Fibroblast of upper back skin (primary cell): ENCODE results near the gene CCDC149.

Experiments used
- DNase-seq: peaks from one replicate; pipeline ENCODE4 v3.0.0-alpha.2; 2013

CCDC149 gene

DNA sequence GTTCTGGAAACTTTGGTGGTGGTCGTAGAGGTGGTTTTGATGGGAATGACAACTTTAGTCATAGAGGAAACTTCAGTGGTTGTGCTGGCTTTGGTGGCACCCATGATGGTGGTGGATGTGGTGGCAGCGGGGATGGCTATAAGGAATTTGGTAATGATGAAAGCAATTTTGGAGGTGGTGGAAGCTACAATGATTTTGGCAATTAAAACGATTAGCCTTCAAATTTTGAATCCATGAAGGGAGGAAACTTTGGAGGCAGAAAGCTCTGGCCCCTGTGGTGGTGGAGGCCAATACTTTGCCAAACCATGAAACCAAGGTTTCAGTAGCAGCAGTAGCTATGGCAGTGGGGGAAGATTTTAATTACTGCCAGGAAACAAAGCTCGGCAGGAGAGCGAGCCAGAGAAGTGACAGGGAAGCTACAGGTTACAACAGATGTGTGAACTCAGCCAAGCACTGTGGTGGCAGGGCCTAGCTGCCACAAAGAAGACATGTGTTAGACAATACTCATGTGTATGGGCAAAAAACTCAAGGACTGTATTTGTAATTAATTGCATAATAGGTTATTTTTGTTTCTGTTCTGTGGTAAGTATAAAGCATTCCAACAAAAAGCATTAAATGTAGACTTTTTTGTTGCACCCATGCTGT lies 140.7 kb downstream of the CCDC149 start:
- DNase-seq = no peak

DNA sequence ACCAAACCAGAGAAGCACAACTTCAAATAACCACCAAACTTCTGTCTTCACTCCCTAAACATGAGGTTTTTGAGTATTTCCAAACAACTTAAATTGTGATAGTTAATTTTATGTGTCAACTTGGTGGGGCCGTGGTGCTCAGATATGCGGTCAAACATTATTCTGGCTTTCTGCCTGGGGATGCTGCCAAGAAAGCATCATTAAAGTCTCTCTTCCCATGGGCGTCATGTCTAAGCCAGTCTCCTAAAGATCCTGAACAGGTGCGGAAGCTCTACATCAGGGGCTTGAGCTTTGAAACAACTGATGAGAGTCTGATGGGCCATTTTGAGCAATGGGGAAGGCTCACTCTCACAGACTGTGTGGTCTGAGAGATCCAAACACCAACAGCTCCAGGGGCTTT lies 141.6 kb downstream of the CCDC149 start:
- peak; percentile 48 for DNase-seq

DNA sequence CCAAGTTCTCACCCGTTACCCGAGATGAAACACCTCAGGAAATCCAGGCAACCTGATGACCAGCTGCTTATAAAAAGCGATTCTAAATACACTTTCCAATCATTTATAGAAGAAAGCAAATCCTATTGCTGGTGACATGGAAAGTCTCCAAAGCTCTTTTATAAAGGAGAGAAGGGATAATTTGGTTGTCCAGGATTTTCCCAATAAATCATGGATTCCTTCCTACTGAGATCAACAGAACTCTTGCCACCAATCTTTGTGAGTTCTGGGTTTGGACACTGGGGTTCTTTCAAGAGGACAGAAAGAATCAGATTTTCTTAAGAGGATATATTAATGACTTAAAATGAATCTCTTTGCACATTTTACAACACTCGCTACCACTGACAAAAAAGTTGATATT lies 142.2 kb downstream of the CCDC149 start:
- DNase-seq = no peak

DNA sequence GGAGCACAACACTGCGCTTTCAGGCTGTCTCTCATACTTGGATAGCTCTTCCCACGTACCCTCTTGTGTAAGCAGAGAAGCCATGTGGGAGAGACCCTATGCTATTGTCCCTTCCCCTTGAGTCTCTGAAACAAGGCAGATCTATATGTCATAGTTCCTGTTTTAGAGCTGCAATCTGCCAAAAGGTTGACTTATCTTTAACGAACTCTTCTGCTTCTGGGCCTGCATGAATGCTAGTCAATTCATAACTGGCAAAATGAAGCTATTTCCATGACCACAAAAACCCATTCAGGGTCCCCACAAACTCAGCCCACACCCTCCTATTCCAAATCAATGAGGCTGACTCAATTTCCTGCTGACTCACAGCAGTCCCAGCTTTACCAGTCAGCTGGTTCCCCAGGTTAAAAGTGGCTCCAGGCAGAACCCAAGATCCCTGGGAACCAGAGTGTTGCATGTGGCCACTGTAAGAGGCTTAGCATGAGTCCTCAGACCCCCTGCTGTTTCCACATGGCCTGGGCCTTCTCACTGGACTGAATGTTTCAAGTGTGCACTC lies 142.7 kb downstream of the CCDC149 start:
- peak; percentile 97 for DNase-seq

DNA sequence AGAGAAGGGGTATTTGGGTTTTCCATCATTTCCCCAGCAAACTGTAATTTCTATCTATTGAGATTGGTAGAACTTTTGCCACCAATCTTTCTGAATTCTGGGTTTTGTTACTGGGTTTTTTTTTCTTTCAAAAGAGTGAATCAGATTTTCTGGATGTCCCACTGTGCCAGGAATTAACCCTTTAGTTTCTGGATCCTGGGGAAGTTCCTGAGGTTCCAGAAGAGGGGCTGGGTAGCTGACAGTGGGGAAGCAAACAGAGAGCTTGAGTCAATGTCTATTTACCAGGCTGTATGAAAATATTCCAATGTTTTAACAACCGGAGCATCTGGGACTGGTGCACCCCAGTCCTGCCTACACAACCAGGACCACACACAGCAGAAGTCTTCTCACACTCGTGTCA lies 143.3 kb downstream of the CCDC149 start:
- no peak for DNase-seq

DNA sequence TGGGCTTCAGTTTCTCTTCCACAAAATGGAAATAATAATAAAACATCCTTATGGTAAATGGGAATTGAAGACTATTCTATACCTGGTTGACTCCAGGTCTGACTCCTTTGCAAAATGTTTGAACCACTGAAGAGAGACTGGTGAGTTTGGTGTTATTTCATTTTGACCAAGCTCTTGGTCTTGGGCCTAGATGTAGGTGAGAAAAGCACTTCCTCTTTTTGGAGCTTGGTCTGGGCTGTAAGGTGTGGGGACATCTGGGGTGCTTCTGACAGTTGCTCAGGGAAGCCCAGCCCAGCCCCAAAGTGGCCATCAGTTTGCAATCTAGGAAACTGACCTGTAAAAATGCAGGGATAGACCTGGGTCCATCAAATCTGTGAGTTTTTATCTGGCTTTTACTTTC lies 144.2 kb downstream of the CCDC149 start:
- DNase-seq = no peak

DNA sequence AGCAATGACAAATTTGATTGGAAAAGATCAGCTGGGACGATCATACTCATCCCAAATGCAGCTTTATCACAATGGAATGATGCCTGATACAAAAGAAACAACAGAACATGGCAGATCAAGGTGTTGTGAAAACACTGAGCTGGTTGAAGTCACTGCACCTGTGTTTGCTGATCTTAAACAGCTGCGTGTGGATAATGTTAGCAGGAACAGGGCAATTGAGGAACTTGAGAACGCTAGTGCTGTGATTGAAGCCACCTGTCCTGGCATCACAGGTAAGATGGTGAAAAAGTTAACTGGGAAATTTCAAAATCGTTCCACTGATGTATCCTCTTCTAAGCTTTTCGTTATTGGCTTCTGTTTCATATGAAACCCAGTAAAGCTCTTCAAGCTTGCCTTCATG lies 144.8 kb downstream of the CCDC149 start:
- no peak for DNase-seq

DNA sequence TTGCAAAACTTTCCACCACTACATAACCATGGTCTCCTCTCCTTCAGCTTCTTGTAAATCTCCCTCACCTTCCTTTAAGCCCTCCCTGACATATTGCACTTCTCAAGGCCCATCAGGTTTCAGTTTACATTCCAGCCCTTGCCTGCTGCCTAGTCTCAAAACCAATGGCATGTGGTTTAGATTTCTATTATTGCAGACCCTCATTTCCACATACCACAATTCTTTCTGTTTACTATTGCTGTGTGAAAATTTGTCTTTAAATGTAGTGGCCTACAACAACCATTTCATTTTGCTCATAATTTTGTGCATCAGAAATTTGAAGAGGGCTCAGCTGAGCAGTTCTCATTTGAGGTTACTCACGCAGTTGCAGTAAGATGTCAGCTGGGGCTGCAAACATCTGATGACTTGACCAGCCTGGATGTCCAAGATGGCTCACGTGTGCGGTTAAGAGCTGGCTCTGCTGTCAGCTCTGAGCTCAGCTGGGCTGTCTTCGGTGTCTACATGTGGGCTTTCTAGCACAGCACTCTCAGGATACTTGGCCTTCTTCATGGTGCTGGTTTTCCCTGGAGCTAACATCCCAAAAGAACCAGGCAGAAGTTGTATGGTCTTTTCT lies 147.4 kb downstream of the CCDC149 start:
- peak; percentile 68 for DNase-seq

DNA sequence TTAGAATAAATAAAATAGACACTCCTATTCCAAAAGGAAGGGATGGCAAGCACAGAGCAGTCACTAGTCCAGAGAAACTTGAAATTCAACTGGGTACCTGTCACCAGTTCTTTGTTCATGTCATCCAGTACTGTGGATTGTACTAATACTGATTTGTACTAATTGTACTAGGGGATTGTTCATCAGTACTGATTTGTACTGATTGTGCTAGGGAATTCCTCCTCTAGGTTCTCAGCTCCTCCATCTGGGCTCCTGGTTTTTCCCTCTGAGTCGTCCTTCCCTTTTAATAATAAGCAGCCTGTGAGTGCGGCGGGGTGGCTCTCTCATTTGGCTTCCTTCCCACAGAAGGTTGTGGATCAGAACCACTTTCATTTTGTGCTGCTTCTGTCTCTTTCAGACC lies 148.5 kb downstream of the CCDC149 start:
- no peak for DNase-seq

DNA sequence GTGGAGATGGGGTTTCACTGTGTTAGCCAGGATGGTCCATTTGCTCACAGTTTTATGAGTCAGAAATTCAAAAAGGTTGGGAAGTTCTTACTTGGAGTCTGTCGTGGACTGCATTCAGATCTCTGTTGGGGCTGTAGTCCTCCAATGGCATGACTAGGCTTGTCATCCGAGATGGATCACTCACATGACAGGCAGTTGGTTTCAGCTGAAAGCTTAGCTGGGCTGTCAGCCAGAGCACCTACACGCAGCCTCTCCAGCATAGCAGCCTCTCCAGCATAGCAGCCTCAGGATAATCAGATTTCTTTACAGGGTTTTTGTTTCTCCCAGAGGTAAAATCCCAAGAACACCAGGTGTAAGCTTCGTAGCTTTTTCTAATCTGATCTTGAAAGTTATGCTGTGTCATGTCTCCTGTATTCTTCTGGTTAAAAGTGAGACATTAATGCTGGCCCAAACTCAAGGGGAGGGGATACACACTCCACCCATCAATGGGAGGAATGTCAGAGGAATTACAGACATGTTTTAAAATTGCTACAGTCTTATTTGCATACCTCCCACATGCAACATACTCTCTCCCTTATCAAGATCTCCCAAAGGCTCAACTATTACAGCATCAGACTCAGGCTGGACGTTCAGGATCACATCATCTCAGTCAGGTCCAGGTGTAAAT lies 149.1 kb downstream of the CCDC149 start:
- DNase-seq = peak; percentile 88
